Dendritic cell treated with granulocyte-macrophage colony-stimulating factor and Interleukin-4, amounts not matched to agents 40 ng/mL and 50 ng/mL, for 4 days (primary cell): Measurements from ENCODE around the gene PLD5.
"Not testable (repeated sequence)": the region's sequence is repeated elsewhere in the genome, so short reads cannot be mapped to it uniquely, and the experiment has no call there.

Experiments used
- H3K27ac Mint-ChIP-seq: one replicate; pipeline ENCODE4 v1.8.0; 2022; ENCODE audit warnings: mild to moderate bottlenecking, mixed read lengths
- H3K27me3 Mint-ChIP-seq: one replicate; pipeline ENCODE4 v1.8.0; 2022; ENCODE audit warnings: mild to moderate bottlenecking, mixed read lengths
- H3K36me3 Mint-ChIP-seq: one replicate; pipeline ENCODE4 v1.8.0; 2022; ENCODE audit warnings: low read depth, mixed read lengths
- H3K4me1 Mint-ChIP-seq: one replicate; pipeline ENCODE4 v1.8.0; 2022; ENCODE audit warnings: low read depth, mixed read lengths
- H3K4me3 Mint-ChIP-seq: one replicate; pipeline ENCODE4 v1.8.0; 2022; ENCODE audit warnings: mild to moderate bottlenecking, moderate library complexity, mixed read lengths
- H3K9me3 Mint-ChIP-seq: one replicate; pipeline ENCODE4 v1.8.0; 2022; ENCODE audit warnings: mixed read lengths
- intact Hi-C: fragments of 100-400 bp; cut with micrococcal nuclease; formaldehyde crosslinking; loops from one replicate; pipeline ENCODE4 v1.15.0; 2022

The PLD5 gene

DNA sequence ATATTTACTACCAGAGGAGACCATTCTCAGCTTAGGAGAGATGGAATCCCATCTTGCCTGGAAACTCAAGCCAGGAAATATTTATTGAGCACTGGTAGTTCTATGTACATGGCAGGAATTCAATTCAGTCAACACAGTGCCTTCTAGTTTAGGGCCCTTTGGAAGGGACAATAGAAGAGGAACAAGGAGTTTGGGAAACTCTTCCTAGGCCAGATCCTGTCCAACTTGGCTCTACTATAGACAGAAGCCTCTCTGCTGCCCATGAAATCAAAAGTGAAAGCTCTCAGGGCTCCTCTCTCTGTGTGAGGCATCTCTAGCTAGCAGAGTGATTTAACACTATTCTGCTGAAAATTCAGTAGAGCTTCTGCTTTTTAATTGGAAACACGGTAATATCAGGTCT lies 281.0 kb downstream of the PLD5 start:
- Mint-ChIP-seq H3K4me1 (no peaks in the 10 kb centered on the region), H3K36me3 (no peaks in the 10 kb centered on the region), H3K9me3 (no peaks in the 10 kb centered on the region), H3K27me3 (no peaks in the 10 kb centered on the region), H3K27ac (no peak overlapping the region), H3K4me3 (no peak overlapping the region)
- intact Hi-C loops = no loop called here

DNA sequence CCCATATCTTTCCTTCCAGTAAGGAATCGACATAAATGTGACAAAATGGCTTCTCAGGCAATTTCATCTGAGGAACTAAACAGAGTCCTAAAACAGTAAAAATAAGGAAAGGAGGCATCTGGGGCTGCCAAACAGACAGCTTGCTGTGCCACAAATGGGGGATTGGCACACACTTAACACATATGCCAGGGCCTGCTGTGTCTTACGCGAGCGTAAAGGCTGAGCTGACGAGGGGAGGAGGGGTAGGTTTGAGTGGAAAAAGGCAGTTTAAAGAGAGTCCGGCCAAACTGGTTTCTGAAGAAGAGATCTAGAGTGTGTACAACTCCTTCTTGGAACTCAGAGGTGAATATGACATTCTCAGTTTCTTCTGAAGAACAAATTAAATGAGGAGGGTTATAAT lies 281.5 kb downstream of the PLD5 start:
- Mint-ChIP-seq H3K27me3 (no peaks in the 10 kb centered on the region), H3K4me1 (no peaks in the 10 kb centered on the region), H3K9me3 (no peaks in the 10 kb centered on the region), H3K36me3 (no peaks in the 10 kb centered on the region), H3K27ac (no peak overlapping the region), H3K4me3 (no peak overlapping the region)
- intact Hi-C loops = no loop called here

DNA sequence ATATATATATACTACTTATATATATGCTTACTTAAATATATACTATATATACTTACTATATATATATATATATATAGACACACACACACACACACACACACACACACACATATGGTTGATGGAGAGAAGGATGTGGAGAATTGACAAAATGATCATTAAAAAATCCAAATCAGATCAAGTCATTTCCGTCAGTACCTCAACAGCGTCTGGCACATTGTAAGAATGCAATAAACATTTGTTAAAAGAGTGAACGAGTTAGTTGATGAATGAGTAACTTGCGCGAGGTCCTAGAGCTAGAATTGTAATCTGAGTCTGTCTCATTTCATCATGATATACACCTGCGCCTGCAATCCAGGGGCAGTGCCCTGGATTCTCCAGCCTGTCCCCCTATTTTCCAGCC lies 282.6 kb downstream of the PLD5 start:
- intact Hi-C loops = no loop called here
- H3K36me3 Mint-ChIP-seq = no peaks in the 10 kb centered on the region
- no peak overlapping the region for H3K4me3 Mint-ChIP-seq
- no peaks in the 10 kb centered on the region for H3K27me3 Mint-ChIP-seq
- H3K4me1 Mint-ChIP-seq = no peaks in the 10 kb centered on the region
- H3K27ac Mint-ChIP-seq = no peak overlapping the region
- no peaks in the 10 kb centered on the region for H3K9me3 Mint-ChIP-seq

DNA sequence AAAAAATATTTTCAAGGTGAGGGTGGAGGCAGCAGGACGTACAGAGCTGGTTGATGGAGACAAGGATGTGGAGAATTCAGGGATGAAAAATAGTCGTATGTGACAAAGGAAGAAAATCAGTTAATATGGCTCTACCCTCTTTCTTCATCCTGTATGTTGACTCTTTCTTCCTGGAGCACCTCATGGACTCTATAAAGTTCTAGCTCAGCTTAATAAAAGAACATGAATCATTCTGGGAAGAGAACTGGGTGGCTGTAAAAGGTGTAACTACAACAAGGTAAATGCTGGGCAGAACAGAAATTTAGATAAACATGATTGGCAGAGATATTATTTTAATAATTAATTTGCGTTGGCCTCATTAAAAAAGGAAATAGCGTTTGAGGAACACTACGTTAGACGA lies 283.8 kb downstream of the PLD5 start:
- Mint-ChIP-seq H3K27ac (no peak overlapping the region), H3K4me3 (no peak overlapping the region), H3K4me1 (no peaks in the 10 kb centered on the region), H3K36me3 (no peaks in the 10 kb centered on the region), H3K9me3 (no peaks in the 10 kb centered on the region), H3K27me3 (no peaks in the 10 kb centered on the region)
- intact Hi-C loops = no loop called here

DNA sequence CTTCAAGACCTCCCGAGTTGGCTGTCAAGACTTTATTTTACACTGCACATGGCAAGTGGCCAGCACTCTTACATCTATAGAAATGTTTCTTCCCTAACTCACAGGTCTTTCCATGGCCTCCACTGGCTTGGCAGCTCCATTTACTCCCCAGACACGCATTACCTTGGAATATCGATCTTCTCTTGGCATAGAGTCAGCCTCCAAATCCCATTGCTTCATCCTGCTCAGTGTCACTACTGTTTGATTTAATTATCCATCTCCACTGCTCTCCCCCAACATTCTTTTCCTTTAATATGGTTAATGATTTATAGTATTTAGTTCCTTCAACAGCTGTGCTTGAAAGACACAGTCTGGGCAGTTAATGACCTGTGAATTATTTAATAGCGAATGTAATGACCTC lies 284.4 kb downstream of the PLD5 start:
- Mint-ChIP-seq H3K9me3 (no peaks in the 10 kb centered on the region), H3K4me1 (no peaks in the 10 kb centered on the region), H3K27me3 (no peaks in the 10 kb centered on the region), H3K36me3 (no peaks in the 10 kb centered on the region), H3K4me3 (no peak overlapping the region), H3K27ac (no peak overlapping the region)
- intact Hi-C loops = no loop called here

DNA sequence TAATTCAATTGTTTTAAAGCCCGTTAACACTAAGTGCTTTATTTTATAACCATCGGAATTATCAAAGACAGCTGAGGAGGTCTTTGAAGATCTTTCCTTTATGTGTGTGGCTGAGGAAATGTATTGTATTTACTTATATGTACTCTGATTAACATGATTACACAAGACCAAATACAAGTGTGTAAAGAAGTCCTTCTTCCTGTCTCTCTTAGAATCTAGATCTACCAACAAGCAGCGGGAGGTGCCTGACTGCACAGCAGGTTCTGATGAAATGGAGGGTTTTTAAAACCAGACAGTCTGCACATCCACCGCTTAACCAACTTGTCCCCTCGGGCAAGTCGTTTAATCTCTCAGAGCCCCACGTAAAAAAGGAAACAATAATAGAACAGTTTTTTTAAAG lies 285.1 kb downstream of the PLD5 start:
- Mint-ChIP-seq H3K4me3 (no peak overlapping the region), H3K27me3 (no peaks in the 10 kb centered on the region), H3K36me3 (no peaks in the 10 kb centered on the region), H3K4me1 (no peaks in the 10 kb centered on the region), H3K27ac (no peak overlapping the region), H3K9me3 (no peaks in the 10 kb centered on the region)
- intact Hi-C loops = no loop called here

DNA sequence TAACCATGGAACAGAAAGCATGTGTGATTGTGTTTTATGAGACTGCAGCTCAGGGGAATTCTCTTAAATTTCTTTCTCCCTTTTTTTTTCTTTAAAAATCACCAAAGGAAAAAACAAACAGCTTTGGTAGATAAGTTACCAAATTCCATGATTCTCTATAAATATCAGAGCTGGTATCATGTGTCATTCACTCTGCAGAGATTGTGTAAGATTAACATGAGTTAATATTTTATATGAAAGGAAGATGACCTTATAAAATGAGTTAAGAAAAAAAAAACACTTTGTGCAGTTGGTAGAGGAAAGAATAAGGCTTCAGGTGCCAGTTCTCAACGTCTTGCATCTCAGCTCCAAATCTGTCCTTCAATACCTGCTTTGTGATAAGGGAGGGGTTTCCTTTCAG lies 287.4 kb downstream of the PLD5 start:
- Mint-ChIP-seq H3K36me3 (no peaks in the 10 kb centered on the region), H3K4me1 (no peaks in the 10 kb centered on the region), H3K4me3 (no peak overlapping the region), H3K27ac (no peak overlapping the region), H3K9me3 (no peaks in the 10 kb centered on the region), H3K27me3 (no peaks in the 10 kb centered on the region)
- intact Hi-C loops = no loop called here

DNA sequence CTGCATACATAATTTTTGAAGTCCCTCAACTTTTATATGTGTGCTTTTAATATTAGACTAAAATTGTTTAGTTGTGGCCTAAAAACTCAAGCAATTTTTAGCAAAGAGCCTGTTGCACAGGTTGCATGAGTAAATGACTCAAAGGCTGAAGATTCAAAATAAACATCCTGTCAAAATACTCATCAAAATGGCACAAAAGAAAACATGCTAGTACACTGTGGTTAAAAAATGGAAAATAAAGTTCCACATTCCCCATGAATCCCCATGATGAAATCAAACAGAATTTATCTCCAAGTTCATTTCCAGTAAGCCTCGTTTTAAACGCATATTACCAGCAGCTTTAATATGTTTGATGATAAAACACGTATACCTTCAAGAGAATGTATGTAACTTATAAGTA lies 295.5 kb downstream of the PLD5 start:
- H3K27ac Mint-ChIP-seq = no peak overlapping the region
- H3K27me3 Mint-ChIP-seq = no peaks in the 10 kb centered on the region
- H3K9me3 Mint-ChIP-seq = no peaks in the 10 kb centered on the region
- H3K4me3 Mint-ChIP-seq = no peak overlapping the region
- no peaks in the 10 kb centered on the region for H3K36me3 Mint-ChIP-seq
- intact Hi-C loops = no loop called here
- H3K4me1 Mint-ChIP-seq = no peaks in the 10 kb centered on the region

DNA sequence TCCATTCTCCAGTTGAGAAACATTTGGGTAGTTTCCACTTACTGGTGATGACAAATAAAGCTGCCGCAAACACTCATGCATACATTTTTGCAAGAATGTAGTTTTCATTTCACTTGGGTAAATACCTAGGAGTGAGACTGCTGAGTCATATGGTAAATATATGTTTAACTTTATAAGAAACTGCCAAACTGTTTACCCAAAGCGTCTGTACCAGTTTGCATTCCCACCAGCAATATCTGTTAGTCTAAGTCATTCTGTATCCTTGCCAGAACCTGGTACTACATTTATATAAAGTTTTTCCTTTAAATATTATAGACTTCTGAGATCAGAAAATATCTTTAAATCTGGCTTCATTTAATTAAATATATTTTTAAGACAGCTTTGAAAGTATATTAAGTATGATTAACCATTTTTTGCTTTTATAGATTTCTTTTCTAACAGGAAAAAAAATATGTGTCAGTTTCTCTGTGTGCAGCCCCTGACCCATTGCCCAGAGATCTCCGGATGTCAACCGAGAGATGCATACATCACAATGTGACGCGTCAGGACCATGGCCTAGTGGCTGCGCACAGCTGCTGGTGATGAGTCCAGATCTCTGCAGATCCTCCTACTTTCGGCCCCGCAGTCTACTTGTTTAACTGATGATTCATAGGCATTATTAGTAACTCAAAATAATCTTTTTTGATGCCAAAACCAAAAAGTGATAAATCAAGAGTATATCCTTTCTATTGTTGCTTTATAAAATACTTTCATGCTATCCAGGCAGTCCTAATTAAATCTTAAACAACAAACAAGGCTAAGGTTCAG lies 298.5 kb downstream of the PLD5 start:
- Mint-ChIP-seq H3K4me3 (no peak overlapping the region), H3K27me3 (no peaks in the 10 kb centered on the region), H3K9me3 (no peaks in the 10 kb centered on the region), H3K27ac (no peak overlapping the region), H3K4me1 (no peaks in the 10 kb centered on the region), H3K36me3 (no peaks in the 10 kb centered on the region)
- intact Hi-C loops = no loop called here

DNA sequence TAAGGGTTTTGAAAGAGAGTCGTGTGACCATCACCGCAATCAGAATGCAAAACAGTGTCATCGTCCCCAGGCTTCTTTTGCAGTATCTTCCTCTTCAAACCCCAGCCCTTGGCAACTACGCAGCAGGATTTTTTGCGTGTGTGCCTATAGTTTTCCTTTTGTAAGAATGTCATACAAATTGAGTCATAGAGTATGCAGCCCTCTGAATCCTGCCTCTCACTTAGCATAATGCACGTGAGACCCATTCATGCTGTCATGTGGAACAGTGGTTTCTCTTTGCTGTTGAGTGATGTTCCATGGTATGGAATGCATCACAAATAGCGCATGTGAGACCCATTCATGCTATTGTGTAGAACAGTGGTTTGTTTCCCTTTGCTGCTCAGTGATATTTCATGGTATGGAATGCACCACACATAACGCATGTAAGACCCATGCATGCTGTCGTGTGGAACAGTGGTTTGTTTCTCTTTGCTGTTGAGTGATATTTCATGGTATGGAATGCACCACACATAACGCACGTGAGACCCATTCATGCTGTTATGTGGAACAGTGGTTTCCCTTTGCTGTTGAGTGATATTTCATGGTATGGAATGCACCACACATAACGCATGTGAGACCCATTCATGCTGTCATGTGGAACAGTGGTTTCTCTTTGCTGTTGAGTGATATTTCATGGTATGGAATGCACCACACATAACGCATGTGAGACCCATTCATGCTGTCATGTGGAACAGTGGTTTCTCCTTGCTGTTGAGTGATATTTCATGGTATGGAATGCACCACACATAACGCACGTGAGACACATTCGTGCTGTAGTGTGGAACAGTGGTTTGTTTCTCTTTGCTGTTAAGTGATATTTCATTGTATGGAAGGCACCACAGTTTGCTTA lies 299.4 kb downstream of the PLD5 start:
- intact Hi-C loops, H3K4me3 Mint-ChIP-seq, H3K27ac Mint-ChIP-seq, H3K9me3 Mint-ChIP-seq, H3K27me3 Mint-ChIP-seq, H3K4me1 Mint-ChIP-seq, H3K36me3 Mint-ChIP-seq: not testable (repeated sequence)

DNA sequence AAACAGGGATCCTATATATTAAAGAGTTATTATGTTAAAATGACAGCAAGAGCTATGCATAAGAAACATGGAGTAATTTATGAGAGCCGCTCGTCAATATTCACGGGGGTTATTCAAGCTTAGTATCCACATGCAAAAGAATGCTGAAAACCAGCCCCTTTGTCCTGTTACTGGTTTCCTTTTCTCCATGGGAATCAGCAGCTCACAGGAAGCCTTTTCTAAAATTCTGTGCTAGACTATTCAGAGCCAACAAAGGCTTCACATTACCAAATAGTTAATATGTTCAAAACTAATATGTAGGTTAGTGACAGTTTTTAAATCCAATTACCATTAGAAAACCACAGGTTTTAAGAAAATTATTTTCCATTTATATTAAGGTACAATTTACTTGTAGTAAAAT lies 300.0 kb downstream of the PLD5 start:
- intact Hi-C loops = no loop called here
- Mint-ChIP-seq H3K36me3 (no peaks in the 10 kb centered on the region), H3K4me1 (no peaks in the 10 kb centered on the region), H3K9me3 (no peaks in the 10 kb centered on the region), H3K4me3 (no peak overlapping the region), H3K27ac (no peak overlapping the region), H3K27me3 (no peaks in the 10 kb centered on the region)

DNA sequence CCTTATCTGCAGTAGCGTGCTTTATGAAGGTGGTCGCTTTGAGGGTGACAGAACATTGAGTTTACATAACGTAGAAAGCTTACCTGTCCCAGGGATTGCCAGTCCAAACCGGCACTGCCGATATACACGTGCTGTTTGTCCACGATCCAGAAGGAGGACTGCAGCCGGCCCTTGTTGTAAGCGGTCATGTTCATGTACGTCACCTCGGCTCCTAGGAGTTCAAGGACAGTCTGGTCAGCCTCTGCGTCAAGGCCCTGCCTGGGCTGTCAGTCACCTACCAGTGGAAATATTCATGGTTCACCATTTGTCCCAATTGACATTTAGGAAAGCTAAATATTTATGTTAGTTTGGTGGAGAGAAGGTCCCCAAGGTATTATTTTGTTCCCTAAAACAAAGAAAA lies 304.6 kb downstream of the PLD5 start:
- Mint-ChIP-seq H3K4me3 (no peak overlapping the region), H3K9me3 (peaks cover 18% of the 10 kb centered on the region), H3K36me3 (no peaks in the 10 kb centered on the region), H3K4me1 (no peaks in the 10 kb centered on the region), H3K27me3 (no peaks in the 10 kb centered on the region), H3K27ac (no peak overlapping the region)
- intact Hi-C loops = no loop called here

DNA sequence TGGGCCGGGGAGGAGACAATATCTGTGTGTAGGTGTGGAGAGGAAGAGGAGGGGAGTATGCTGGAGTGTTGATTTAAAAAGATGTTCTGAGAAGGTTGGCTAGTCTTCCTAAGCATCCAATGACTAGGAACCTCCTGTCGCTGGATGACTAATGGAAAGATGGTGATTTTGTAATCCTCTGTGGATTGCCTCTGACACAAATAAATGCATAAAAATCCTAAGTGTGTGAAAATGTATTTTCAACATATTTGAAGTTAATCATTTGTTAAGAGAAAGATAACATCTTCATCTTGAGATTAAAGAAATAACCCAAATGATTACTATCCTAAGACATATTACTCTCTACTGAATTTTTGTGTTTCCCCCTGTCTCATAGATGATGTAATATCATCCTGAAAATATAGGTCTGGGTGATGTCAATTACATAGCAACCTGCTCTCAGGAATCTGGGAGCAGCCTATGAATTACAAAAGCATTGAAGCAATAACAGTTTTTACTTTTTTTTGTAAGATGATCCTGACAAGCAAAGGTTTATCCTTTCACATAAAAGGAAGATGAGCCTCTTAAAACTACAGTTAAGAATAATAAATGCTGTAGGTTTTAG lies 305.1 kb downstream of the PLD5 start:
- Mint-ChIP-seq H3K27me3 (no peaks in the 10 kb centered on the region), H3K27ac (no peak overlapping the region), H3K4me1 (no peaks in the 10 kb centered on the region), H3K36me3 (no peaks in the 10 kb centered on the region), H3K9me3 (peaks cover 18% of the 10 kb centered on the region), H3K4me3 (no peak overlapping the region)
- intact Hi-C loops = no loop called here

DNA sequence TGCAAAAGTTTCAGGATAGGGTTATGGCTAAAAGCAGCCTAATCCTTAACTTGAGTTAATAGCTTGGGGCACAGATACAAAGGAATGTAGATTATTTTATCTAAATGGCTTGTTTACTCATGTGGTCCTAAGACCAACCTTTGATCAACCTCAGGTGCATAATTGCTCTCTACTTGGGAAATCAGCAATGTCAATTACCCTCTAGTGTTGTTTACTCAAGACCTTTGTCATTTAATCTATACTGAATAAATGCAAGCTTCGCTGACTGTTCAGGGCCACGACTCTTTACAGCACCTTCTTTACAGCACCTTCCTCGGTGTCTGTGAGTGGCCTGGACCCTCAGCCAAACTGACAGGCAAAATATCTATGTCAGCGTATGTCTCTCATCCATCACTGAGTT lies 308.1 kb downstream of the PLD5 start:
- peaks cover 18% of the 10 kb centered on the region for H3K9me3 Mint-ChIP-seq
- H3K27ac Mint-ChIP-seq = no peak overlapping the region
- no peaks in the 10 kb centered on the region for H3K27me3 Mint-ChIP-seq
- no peaks in the 10 kb centered on the region for H3K36me3 Mint-ChIP-seq
- no peak overlapping the region for H3K4me3 Mint-ChIP-seq
- intact Hi-C loops = no loop called here
- H3K4me1 Mint-ChIP-seq = no peaks in the 10 kb centered on the region
